Neutrophil (primary cell): ENCODE results near the gene GRM1.

ENCODE experiments used
- H3K27ac ChIP-seq: fragments of 200-600 bp; sonication (generic); 2 replicates; pipeline ENCODE4 v1.5.1; 2016; ENCODE audit warnings: mild to moderate bottlenecking, moderate library complexity
- H3K27me3 ChIP-seq: fragments of 200-600 bp; sonication (generic); 2 replicates; pipeline ENCODE4 v1.6.0; 2016; ENCODE audit warnings: mild to moderate bottlenecking
- H3K36me3 ChIP-seq: fragments of 200-600 bp; sonication (generic); 2 replicates; pipeline ENCODE4 v1.5.1; 2017
- H3K4me1 ChIP-seq, 2 experiments: fragments of 200-600 bp in 1 of 2; sonication (generic) in 1 of 2; 1 replicate in 1 of 2; 2 replicates in 1 of 2; pipeline versions ENCODE4 v1.5.1 to v1.6.1; 2013 to 2016; ENCODE audit warnings: low read depth in 1 of 2, low read length in 1 of 2, mild to moderate bottlenecking in 1 of 2, moderate library complexity in 1 of 2; ENCODE audit not compliant: control insufficient read depth in 1 of 2, insufficient read depth in 1 of 2
- H3K4me3 ChIP-seq, 2 experiments: fragments of 200-600 bp in 1 of 2; sonication (generic) in 1 of 2; 1 replicate in 1 of 2; 2 replicates in 1 of 2; pipeline ENCODE4 v1.5.1; 2013 to 2016; ENCODE audit warnings: low read depth in 1 of 2, low read length in 1 of 2, mild to moderate bottlenecking in 1 of 2, moderate library complexity in 1 of 2
- H3K9me3 ChIP-seq: fragments of 200-600 bp; sonication (generic); 2 replicates; pipeline ENCODE4 v1.5.1; 2016
- TF ChIP-seq, protein P1 (sequence below): fragments of 200-600 bp; sonication (generic); IDR thresholded peaks from 2 replicates; pipeline ENCODE4 v1.5.1; 2016; ENCODE audit warnings: antibody characterized with exemption

GRM1 gene

DNA sequence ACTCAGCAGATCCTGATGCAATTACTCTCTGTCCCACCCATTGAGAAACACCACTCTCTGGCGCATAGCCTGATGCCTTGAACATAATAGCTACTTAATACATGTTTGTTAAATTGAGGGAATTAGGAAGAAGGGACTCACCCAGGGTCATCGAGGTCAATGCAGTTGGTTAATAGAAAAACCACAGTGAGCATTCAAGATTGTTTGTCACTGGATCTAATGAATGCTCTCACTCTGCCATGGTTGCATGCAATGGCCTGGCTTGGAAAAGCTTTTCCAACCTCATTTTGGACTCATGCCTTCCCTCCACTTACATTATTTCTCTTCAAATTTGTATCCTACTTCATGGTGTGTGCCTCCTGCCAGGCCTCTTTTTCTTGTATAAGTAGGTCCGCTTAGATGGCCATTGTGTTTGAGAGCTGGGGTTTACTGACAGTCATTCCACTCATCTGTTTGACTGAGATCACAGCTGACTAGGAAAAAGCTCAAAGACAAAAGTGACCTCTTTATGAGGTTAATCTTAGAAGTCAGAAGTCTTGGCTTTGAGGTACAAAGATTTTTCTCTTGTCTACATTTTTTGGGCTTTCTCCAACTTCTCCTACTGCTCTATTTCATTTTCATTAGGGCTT lies 360.0 kb downstream of the GRM1 start:
- no peaks in the 10 kb centered on the region for H3K4me1 ChIP-seq
- no peaks in the 10 kb centered on the region for H3K9me3 ChIP-seq
- no peak overlapping the region for H3K27ac ChIP-seq
- TF ChIP-seq, protein P1, sequence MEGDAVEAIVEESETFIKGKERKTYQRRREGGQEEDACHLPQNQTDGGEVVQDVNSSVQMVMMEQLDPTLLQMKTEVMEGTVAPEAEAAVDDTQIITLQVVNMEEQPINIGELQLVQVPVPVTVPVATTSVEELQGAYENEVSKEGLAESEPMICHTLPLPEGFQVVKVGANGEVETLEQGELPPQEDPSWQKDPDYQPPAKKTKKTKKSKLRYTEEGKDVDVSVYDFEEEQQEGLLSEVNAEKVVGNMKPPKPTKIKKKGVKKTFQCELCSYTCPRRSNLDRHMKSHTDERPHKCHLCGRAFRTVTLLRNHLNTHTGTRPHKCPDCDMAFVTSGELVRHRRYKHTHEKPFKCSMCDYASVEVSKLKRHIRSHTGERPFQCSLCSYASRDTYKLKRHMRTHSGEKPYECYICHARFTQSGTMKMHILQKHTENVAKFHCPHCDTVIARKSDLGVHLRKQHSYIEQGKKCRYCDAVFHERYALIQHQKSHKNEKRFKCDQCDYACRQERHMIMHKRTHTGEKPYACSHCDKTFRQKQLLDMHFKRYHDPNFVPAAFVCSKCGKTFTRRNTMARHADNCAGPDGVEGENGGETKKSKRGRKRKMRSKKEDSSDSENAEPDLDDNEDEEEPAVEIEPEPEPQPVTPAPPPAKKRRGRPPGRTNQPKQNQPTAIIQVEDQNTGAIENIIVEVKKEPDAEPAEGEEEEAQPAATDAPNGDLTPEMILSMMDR: no peak
- H3K27me3 ChIP-seq: no peaks in the 10 kb centered on the region
- no peak overlapping the region for H3K4me3 ChIP-seq
- no peaks in the 10 kb centered on the region for H3K36me3 ChIP-seq

DNA sequence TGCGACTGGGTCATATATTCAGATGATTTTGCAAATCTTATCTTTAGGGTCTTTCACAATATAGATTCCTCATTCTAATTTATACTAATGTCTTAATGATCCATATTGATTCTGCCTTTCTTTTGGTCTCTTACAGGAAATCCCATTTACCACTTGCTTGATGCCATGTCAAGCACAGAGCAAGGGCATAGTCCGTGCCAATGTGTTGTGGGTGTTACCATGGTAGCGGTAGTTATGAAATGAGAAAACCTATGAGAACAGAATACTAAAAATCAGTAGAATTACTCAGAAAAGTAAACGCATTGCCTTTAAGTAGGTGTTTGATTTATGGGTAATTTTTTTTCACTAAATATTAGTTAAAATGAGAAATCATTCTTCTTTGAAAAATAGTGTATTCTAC lies 360.9 kb downstream of the GRM1 start:
- Histone ChIP-seq H3K27ac (no peak overlapping the region), H3K4me3 (no peak overlapping the region), H3K9me3 (no peaks in the 10 kb centered on the region), H3K36me3 (no peaks in the 10 kb centered on the region), H3K4me1 (no peaks in the 10 kb centered on the region), H3K27me3 (no peaks in the 10 kb centered on the region)
- TF ChIP-seq, protein P1: no peak

DNA sequence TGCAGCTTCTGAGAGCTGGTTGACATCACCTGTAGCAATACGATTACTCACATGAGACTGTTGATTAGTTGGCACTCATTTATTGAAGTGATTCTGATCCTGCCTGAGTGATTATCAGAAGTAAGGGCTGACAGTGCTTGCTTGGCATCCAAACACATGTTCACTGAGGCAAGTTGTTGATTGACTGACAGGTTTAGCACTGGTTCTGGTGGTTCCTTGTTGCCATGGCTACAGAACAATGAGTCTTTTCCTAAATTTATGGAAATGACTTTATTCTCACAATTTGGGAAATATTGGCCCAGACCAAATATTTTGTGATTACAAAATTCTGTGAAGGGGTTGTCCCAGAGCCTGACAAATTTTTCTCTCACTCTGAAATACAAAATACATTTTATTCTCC lies 368.8 kb downstream of the GRM1 start:
- Histone ChIP-seq H3K9me3 (no peaks in the 10 kb centered on the region), H3K4me3 (no peak overlapping the region), H3K27me3 (no peaks in the 10 kb centered on the region), H3K36me3 (no peaks in the 10 kb centered on the region), H3K4me1 (no peaks in the 10 kb centered on the region), H3K27ac (no peak overlapping the region)
- TF ChIP-seq, protein P1: no peak

DNA sequence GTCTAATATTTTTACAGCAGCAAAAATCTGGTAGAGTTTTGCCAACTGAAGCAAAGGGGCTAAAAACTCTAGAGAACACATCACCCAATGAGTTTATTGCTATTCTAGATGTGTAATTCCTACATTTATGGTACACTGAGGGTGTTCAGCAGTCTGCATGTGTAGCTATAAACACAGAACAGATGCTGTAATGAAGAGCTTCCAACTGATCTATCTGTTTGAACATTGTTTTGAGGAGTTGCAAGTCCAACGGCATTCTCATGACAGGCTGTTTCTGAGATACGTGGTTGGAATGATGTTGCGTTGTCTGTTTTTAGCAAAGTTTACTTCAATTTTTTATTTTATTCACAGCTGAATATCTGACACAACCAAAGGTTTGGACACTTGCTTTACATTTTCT lies 373.6 kb downstream of the GRM1 start:
- Histone ChIP-seq H3K4me1 (no peaks in the 10 kb centered on the region), H3K27me3 (no peaks in the 10 kb centered on the region), H3K36me3 (no peaks in the 10 kb centered on the region), H3K4me3 (no peak overlapping the region), H3K27ac (no peak overlapping the region), H3K9me3 (peaks cover 5% of the 10 kb centered on the region)
- TF ChIP-seq, protein P1: no peak

DNA sequence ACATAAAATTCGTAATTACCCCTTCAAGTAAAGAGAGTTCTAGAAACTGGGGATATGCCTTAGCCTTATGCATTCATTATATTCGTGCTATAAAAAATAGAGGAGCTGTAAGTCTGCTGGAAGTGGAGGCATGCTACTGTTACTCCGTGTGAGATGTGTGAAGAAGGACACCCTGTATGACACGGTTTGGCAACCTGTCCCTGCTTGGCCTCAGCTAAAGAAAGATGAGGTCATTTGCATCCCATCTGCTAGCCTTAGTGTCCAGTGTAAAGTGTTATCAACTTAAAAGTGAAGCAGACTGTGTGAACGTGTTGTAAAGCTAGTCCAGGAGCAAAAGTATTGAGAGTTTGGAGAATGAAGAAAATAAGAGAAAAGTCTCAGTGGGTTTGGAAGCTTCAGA lies 379.7 kb downstream of the GRM1 start:
- Histone ChIP-seq H3K4me1 (no peaks in the 10 kb centered on the region), H3K36me3 (no peaks in the 10 kb centered on the region), H3K9me3 (peaks cover 5% of the 10 kb centered on the region), H3K4me3 (no peak overlapping the region), H3K27ac (no peak overlapping the region), H3K27me3 (no peaks in the 10 kb centered on the region)
- TF ChIP-seq, protein P1: no peak
